Measurements from ENCODE around the gene SDF2.
"Not testable (repeated sequence)": the region's sequence is repeated elsewhere in the genome, so short reads cannot be mapped to it uniquely, and the experiment has no call there.

SDF2 gene

DNA sequence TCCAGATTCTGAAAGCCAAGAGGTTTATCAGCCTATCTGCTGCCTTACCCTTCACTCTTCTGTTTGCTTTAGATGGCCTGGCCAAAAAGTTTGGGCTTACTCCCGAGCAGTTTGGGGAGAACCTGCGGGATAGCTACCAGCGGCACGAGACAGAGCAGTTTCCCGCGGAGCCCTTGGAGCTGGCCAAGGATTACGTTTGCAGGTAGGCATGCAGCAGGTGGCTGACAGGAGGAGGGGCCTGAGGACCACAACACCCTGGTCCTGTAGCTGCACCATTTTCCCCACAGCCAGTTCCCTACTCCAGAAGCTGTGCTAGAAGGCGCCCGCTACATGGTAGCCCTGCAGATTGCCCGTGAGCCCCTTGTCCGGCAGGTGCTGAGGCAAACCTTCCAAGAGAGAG, 20.9 kb upstream of the SDF2 start:
- no peak for DNase-seq

DNA sequence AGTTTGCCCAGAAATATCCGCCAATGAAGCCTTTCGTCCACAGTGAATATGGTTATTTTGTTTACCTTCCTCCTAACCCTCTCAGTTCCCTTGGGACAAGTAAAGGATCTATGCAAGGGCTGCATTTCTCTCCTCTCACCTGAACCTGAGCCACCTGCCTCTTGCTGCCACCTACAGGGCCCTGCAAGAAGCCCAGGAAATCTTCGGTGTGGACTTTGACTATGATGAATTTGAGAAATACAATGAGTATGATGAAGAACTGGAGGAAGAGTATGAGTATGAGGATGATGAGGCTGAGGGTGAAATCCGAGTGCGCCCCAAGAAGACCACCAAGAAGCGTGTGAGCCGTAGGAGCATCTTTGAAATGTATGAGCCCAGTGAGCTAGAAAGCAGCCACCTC, 14.3 kb upstream of the SDF2 start:
- DNase-seq = no peak

GRCh38 chr17:28675490-28675889, 13.8 kb upstream of the SDF2 start:
- DNase-seq = no peak

- no peak for DNase-seq
Observed at GRCh38 chr17:28669918-28670317, 8.2 kb upstream of the SDF2 start.

DNA sequence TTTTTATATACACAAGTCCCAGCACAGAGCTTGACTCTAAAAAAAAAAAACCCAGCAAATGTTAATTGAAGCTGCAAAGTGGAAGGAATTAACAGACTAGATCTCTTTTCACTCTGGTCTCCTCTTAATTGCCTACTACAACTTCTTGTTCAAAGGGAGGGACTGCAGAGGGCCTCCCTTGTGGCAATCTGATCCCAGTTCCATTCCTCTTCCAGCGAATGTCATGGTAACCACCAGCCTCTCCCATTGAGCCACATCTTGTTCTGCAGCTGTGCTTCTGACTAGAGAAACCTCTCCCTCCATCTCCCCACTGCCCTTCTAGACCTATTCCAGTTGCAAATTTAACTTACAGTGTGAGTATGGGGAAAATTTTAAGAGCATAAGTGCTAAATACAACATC, 6.2 kb upstream of the SDF2 start:
- DNase-seq = no peak

- DNase-seq = no peak
Observed at GRCh38 chr17:28665994-28666393, 4.3 kb upstream of the SDF2 start.

- no peak for DNase-seq
Observed at GRCh38 chr17:28663723-28664122, 2.0 kb upstream of the SDF2 start.

DNA sequence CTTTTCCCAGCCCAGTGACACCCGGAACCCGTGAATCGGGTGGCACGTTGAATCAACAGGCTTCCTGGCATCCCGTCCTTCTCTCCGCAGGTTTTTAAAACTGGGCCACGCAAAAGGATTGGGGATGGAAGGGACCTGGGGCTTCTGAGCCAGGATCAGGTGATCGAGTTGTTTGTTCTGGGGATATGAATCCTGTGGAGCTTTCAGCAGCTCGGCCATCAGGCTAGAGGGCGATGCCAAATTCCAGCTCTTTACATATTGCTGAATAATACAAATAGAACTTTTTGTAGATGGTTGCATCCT, 772 bp upstream of the SDF2 start:
- DNase-seq = no peak

DNA sequence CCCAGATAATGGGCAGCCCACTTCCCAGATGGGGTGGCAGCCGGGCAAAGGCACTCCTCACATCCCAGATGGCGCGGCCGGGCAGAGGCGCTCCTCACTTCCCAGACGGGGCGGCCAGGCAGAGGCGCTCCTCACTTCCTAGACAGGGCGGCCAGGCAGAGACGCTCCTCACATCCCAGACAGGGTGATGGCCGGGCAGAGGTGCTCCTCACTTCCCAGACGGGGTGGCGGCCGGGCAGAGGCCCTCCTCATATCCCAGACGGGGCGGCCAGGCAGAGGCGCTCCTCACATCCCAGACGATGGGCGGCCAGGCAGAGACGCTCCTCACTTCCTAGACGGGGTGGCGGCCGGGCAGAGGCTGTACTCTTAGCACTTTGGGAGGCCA, 2.2 kb downstream of the SDF2 start:
- not testable (repeated sequence) for DNase-seq

GRCh38 chr17:28658766-28659496, 2.8 kb downstream of the SDF2 start:
- DNase-seq = not testable (repeated sequence)

GRCh38 chr17:28658342-28658741, 3.4 kb downstream of the SDF2 start:
- DNase-seq = not testable (repeated sequence)

- DNase-seq = no peak
Observed at GRCh38 chr17:28657756-28658155, 4.0 kb downstream of the SDF2 start.

- DNase-seq = no peak
Observed at GRCh38 chr17:28655160-28655559, 6.5 kb downstream of the SDF2 start.

DNA sequence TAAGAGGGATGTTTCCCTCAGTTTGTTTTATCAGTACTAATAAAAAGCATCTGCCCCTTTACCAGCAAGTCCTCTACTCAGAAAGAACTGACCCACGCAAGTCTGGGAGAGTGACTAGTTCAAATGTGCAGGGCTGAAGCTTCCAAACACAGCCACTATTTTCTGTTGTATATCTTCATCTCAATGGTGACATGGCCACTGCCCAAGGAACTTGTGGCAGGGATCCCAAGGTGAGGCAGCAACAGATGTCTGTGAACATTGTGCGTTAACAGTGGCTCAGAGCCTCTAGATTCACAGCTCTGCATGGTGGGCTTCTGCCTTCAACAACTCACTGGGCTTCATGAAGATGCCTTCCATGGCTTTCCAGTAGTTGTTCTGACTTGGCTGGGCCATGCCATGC, 13.0 kb downstream of the SDF2 start:
- DNase-seq = no peak

DNA sequence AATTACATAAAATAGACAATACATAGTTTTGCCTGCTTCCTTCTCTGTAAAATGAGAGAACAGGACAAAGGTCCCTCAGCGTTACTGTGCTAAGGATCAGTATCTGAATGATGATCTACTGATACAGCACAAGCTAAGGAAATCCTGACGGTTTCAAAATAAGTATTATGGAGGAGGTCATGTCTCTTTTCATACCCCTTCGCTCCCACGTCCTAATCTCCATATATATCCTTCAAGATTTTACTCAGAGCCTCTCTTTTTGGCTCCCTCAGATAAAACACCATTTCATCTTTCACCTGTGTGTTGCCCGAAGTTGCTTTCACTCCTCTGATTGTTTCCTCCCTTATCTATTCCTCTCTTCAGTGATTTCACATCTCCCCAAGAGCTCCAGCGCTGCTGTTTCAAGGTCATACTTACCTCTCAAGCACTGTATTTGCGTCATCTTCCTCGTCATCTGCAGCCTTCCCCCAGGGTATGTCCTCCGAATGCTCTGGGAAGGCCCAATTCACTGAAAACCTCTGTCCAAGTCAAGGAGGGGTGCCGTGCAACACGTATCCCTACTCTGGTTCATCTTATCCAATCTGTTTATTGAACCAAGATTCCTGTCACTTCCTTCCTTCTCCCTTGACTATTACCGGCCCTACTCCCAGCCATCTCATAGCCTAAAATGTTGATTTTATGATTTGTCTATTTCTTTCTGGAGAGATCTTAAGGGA, 15.5 kb downstream of the SDF2 start:
- no peak for DNase-seq

- peak; percentile 16 for DNase-seq
Observed at GRCh38 chr17:28645576-28645939, 16.1 kb downstream of the SDF2 start.

GRCh38 chr17:28644787-28645575, 16.7 kb downstream of the SDF2 start, which contains the start of gene BLTP2:
Gene BLTP2 (minus strand): TSS chr17:28645158. CDS start chr17:28645056, 102 bp downstream.
- peak; percentile 97 for DNase-seq

- DNase-seq = peak; percentile 47
Observed at GRCh38 chr17:28643983-28644786, 17.5 kb downstream of the SDF2 start.

- DNase-seq = no peak
Observed at GRCh38 chr17:28641579-28641978, 20.1 kb downstream of the SDF2 start.

- no peak for DNase-seq
Observed at GRCh38 chr17:28635506-28635905, 26.2 kb downstream of the SDF2 start.

DNA sequence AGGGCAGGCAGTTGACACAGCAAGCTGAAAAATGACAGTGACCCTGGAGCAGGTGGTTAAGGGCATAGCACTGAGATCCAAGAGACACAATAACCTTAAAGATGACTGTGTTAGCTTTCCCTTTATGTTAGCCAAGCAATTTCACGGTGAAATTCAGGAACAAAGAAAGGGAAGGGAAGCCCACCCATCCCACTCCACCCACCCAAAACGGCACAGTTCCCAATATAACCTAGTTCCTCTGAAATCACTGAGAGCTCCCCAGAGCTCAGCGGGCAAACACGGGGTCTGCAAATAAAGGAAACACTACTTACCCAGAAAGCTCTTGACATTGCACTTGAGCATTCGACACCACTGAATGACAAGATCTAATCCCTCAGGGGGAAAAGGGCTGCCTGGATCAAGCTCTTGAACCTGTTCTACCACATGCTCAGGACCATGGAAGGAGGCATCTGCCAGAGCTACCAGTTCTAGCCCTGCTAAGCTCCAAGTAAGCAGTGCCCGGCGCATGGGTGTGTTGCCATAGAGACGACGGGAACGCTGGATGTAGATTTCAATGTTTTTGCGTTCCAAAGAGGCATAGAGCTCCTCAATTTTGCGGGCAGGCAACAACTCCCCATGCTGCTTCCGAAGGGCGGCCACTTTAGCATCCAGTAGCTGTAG, 27.4 kb downstream of the SDF2 start:
- DNase-seq = no peak

- DNase-seq = no peak
Observed at GRCh38 chr17:28626818-28627217, 34.9 kb downstream of the SDF2 start.

DNA sequence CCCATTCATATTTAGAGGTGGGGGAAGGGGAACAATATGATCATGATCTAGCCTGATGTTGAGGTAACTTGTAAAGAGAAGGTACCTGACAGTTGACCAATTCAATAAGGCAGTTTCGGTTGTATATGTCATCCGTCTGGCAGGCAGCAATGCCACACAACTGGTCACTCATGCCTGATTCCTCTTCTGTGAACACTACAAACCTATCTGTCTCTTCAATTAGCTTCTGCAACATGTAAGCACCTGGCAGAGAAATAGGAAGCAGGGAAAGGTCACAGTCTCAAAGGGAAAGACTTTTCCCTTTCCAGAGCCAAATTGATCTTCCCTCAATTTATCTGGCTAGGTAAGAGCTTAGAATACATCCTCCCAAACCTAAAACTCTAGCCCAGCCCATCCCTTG, 37.6 kb downstream of the SDF2 start:
- DNase-seq = no peak
